Endothelial cell of umbilical vein (primary cell): Measurements from ENCODE around the gene TTC21A. TPM values are rescaled to one million over a fixed set of nuclear protein-coding genes. Genes with fewer than 3 reads are reported as not detected.
A peak's percentile ranks its signal among the peaks of the same experiment; 100 is the strongest.

Experiments used
- BruUV-seq: library from RNA; stranded (reverse); fragments of 400-500 nt; replicated peaks from 2 replicates; lab custom pipeline; 2021; lab: Mats Ljungman, UMichigan
- CTCF ChIA-PET: fragments of 300-600, 350-600 bp; sonication (Branson Sonifier 250); formaldehyde crosslinking; loops from one replicate; lab custom pipeline; 2021; ENCODE audit warnings: antibody characterized with exemption, inconsistent platforms; lab: Charles Lee
- POLR2A ChIA-PET: fragments of 300-600, 350-600 bp; sonication (Branson Sonifier 250); formaldehyde crosslinking; loops from one replicate; lab custom pipeline; 2021; ENCODE audit warnings: antibody characterized with exemption, inconsistent platforms; lab: Charles Lee
- DNase-seq: peaks from one replicate; pipeline ENCODE4 v3.0.0-alpha.2; 2011; ENCODE audit warnings: low read depth, low spot score
- FAIRE-seq: peaks from 2 replicates; lab custom pipeline; 2011; peaks lifted over from hg19 to GRCh38; lab: Jason Lieb, UNC
- H2AFZ ChIP-seq: 2 replicates; pipeline ENCODE4 v1.6.0; 2012; ENCODE audit warnings: low read depth, low read length, control low read depth, inconsistent platforms
- H3K27ac ChIP-seq: 2 replicates; pipeline ENCODE4 v1.5.1; 2011; ENCODE audit warnings: low read depth, mild to moderate bottlenecking, control low read depth, low read length, moderate library complexity; ENCODE audit not compliant: insufficient read depth
- H3K27me3 ChIP-seq, 2 experiments: 2 replicates each; pipeline versions ENCODE4 v1.6.0 to v1.6.1; 2011; ENCODE audit warnings: low read length in 2 of 2, mixed read lengths in 1 of 2; ENCODE audit not compliant: control insufficient read depth in 2 of 2, insufficient read depth in 2 of 2
- H3K36me3 ChIP-seq, 2 experiments: 2 replicates in 1 of 2; 3 replicates in 1 of 2; pipeline ENCODE4 v1.5.1; 2011; ENCODE audit warnings: low read length in 2 of 2, mild to moderate bottlenecking in 1 of 2, moderate library complexity in 1 of 2; ENCODE audit not compliant: control insufficient read depth in 2 of 2, insufficient read depth in 2 of 2; ENCODE audit errors: extremely low read depth in 1 of 2
- H3K4me1 ChIP-seq: 3 replicates; pipeline ENCODE4 v1.5.1; 2011; ENCODE audit warnings: mild to moderate bottlenecking, low read length; ENCODE audit not compliant: control insufficient read depth, insufficient read depth; ENCODE audit errors: extremely low read depth
- H3K4me2 ChIP-seq: 2 replicates; pipeline ENCODE4 v1.6.1; 2011; ENCODE audit warnings: low read length, control low read depth, mixed read lengths; ENCODE audit not compliant: insufficient read depth
- H3K4me3 ChIP-seq, 3 experiments: fragments of 200-600 bp in 1 of 3; sonication (generic), shearing (Covaris generic) in 1 of 3; replicated peaks in 1 of 3; 2 replicates each; pipeline ENCODE4 v1.5.1; 2011 to 2016; ENCODE audit warnings: control low read depth in 3 of 3, low read length in 3 of 3, mild to moderate bottlenecking in 2 of 3, inconsistent platforms in 1 of 3, low read depth in 1 of 3, moderate library complexity in 1 of 3; ENCODE audit not compliant: insufficient read depth in 1 of 3
- H3K79me2 ChIP-seq: 2 replicates; pipeline ENCODE4 v1.6.0; 2012; ENCODE audit warnings: low read length, inconsistent platforms; ENCODE audit not compliant: control insufficient read depth, insufficient read depth
- H3K9ac ChIP-seq: replicated peaks from 2 replicates; pipeline ENCODE3; 2011; ENCODE audit warnings: low read length, control low read depth; ENCODE audit not compliant: insufficient read depth; ENCODE audit errors: extremely low read depth
- H3K9me1 ChIP-seq: replicated peaks from 3 replicates; pipeline ENCODE4 v1.6.0; 2011; ENCODE audit warnings: mild to moderate bottlenecking, low read length; ENCODE audit not compliant: control insufficient read depth, insufficient read depth; ENCODE audit errors: extremely low read depth
- H3K9me3 ChIP-seq: replicated peaks from 2 replicates; pipeline ENCODE4 v1.5.1; 2012; ENCODE audit warnings: low read length, inconsistent platforms; ENCODE audit not compliant: control insufficient read depth, insufficient read depth
- H4K20me1 ChIP-seq: replicated peaks from 2 replicates; pipeline ENCODE3; 2011; ENCODE audit warnings: mild to moderate bottlenecking, low read length; ENCODE audit not compliant: control insufficient read depth, insufficient read depth; ENCODE audit errors: extremely low read depth
- EZH2 ChIP-seq: IDR thresholded peaks from 2 replicates; pipeline ENCODE4 v1.6.1; 2012; ENCODE audit warnings: borderline replicate concordance, low read depth, mild to moderate bottlenecking, moderate library complexity, low read length, inconsistent platforms; ENCODE audit not compliant: severe bottlenecking
- FOS ChIP-seq: IDR thresholded peaks from 2 replicates; pipeline ENCODE4 v1.6.1; 2011; ENCODE audit warnings: mild to moderate bottlenecking, low read length, moderate library complexity, borderline replicate concordance; ENCODE audit not compliant: insufficient read depth
- GATA2 ChIP-seq: IDR thresholded peaks from 2 replicates; pipeline ENCODE4 v1.7.0; 2011; ENCODE audit warnings: low read depth, mild to moderate bottlenecking, moderate library complexity, mixed read lengths, low read length; ENCODE audit not compliant: insufficient read length, insufficient read depth
- JUN ChIP-seq: IDR thresholded peaks from 2 replicates; pipeline ENCODE4 v1.6.1; 2011; ENCODE audit warnings: borderline replicate concordance, low read depth; ENCODE audit not compliant: insufficient read length, insufficient read depth
- MYC ChIP-seq: IDR thresholded peaks from one replicate; pipeline ENCODE4 v1.6.1; 2011; ENCODE audit warnings: mild to moderate bottlenecking, low read depth, low read length
- POLR2A ChIP-seq: IDR thresholded peaks from 2 replicates; pipeline ENCODE4 v1.6.1; 2012; ENCODE audit warnings: low read depth, mild to moderate bottlenecking, control low read depth, low read length
- POLR2AphosphoS5 ChIP-seq: IDR thresholded peaks from 2 replicates; pipeline ENCODE4 v1.6.1; 2012; ENCODE audit warnings: low read depth, mild to moderate bottlenecking, control low read depth, low read length, moderate library complexity; ENCODE audit not compliant: insufficient read depth
- dilution Hi-C: fragments of 300-500 bp; cut with MboI; formaldehyde crosslinking; loops from one replicate; pipeline ENCODE4 v1.15.0; 2019; ENCODE audit warnings: low sequenced_read_pairs; ENCODE audit not compliant: extremely low pct_ligation_motif_present
- intact Hi-C: fragments of 100-400 bp; cut with micrococcal nuclease; formaldehyde crosslinking; loops from one replicate; pipeline ENCODE4 v1.10.0; 2022
- polyA plus RNA-seq, 4 experiments: library from polyadenylated mRNA; depleted of rRNA in 3 of 4; stranded (reverse) in 3 of 4; unstranded in 1 of 4; fragments of >200 nt; gene quantifications; 2 replicates each; pipeline versions ENCODE4 v1.2.1 to v1.2.3, GENCODE V29; 2011 to 2012; ENCODE audit warnings: missing spikeins in 1 of 4
- total RNA-seq: library from RNA; stranded (reverse); gene quantifications from 2 replicates; pipeline ENCODE4 v1.2.3, GENCODE V29; 2021
- TF ChIP-seq, protein P1 (sequence below), 2 donors: IDR thresholded peaks; 1 replicate in 1 of 2; 2 replicates in 1 of 2; pipeline ENCODE4 v1.5.1; 2011; ENCODE audit warnings: low read length in 2 of 2, mild to moderate bottlenecking in 2 of 2, moderate library complexity in 2 of 2, control low read depth in 1 of 2, inconsistent platforms in 1 of 2, low read depth in 1 of 2; ENCODE audit not compliant: insufficient read depth in 1 of 2; ENCODE audit errors: extremely low read depth in 1 of 2
- TF ChIP-seq, protein P2 (sequence below): IDR thresholded peaks from 2 replicates; pipeline ENCODE4 v1.6.1; 2011; ENCODE audit not compliant: insufficient read depth, insufficient read length

Gene TTC21A
- total and polyA plus RNA-seq, 2 donors (not counting 3 experiments of a cell fraction or from before 2014, with no cell fraction given), result 4.7 to 7.8 TPM

DNA sequence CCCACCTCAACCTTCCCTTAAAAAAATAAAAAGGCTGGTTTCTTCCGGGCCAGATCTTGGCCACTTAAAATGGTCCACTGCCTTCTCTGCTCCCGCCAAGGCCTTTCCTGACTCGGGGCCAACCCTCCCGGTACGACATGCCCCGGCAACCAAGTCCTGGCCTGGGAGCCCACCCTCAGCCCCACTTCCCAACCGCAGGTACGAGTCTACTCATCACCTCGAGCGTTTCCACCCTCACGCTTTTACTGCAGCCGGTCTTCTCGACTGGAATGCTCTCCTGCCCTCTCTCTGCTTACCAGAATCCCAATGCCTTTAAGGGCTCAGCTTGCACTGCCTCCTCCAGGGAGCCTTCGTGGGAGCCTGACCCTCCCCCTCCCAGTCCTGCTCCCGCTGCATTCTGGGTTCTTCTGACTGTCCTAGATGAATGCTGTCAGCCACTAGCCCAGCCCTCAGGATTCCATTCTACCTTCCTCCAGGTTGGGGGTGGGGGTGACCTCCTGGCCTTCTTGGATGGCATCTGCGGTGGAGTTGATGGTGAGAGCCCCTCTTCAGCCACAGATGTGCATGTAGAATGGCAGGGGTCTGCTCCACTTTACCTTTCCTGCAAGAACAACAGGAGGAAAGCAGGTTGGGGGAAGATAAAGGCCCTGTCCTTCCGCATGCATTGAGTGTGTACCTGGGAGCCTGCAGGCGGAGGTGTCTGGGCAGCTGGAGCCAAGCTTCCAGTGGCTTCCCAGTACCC lies 47.0 kb downstream of the TTC21A start:
- H3K9me1 ChIP-seq, result no peaks in the 10 kb centered on the region
- H2AFZ ChIP-seq, result no peak overlapping the region
- ChIA-PET CTCF (no interaction called here), POLR2A (no interaction called here)
- DNase-seq (no peak), FAIRE-seq (no peak)
- H3K27me3 ChIP-seq, result no peaks in the 10 kb centered on the region
- no peak overlapping the region for H3K9ac ChIP-seq
- no peaks in the 10 kb centered on the region for H3K36me3 ChIP-seq
- no peaks in the 10 kb centered on the region for H3K9me3 ChIP-seq
- BruUV-seq, result TSS peak; percentile 16
- H3K27ac ChIP-seq, result no peak overlapping the region
- peaks cover 27% of the 10 kb centered on the region for H3K4me1 ChIP-seq
- H3K4me3 ChIP-seq, result no peak overlapping the region
- no peaks in the 10 kb centered on the region for H4K20me1 ChIP-seq
- no peak overlapping the region for H3K4me2 ChIP-seq
- intact Hi-C loops, result no loop called here
- no peak for TF ChIP-seq FOS
- no peak for TF ChIP-seq MYC
- no peak for TF ChIP-seq JUN
- no peak for TF ChIP-seq POLR2AphosphoS5
- no peak for TF ChIP-seq POLR2A
- no peak for TF ChIP-seq EZH2
- no peak for TF ChIP-seq GATA2
- TF ChIP-seq, protein P1, sequence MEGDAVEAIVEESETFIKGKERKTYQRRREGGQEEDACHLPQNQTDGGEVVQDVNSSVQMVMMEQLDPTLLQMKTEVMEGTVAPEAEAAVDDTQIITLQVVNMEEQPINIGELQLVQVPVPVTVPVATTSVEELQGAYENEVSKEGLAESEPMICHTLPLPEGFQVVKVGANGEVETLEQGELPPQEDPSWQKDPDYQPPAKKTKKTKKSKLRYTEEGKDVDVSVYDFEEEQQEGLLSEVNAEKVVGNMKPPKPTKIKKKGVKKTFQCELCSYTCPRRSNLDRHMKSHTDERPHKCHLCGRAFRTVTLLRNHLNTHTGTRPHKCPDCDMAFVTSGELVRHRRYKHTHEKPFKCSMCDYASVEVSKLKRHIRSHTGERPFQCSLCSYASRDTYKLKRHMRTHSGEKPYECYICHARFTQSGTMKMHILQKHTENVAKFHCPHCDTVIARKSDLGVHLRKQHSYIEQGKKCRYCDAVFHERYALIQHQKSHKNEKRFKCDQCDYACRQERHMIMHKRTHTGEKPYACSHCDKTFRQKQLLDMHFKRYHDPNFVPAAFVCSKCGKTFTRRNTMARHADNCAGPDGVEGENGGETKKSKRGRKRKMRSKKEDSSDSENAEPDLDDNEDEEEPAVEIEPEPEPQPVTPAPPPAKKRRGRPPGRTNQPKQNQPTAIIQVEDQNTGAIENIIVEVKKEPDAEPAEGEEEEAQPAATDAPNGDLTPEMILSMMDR (IDR thresholded peaks at IDR 0.05; ENCODE audit: extremely low read depth in 1 of 2, insufficient read depth in 1 of 2, low read depth in 1 of 2, low read length in 2 of 2), result no peak
- TF ChIP-seq, protein P2, sequence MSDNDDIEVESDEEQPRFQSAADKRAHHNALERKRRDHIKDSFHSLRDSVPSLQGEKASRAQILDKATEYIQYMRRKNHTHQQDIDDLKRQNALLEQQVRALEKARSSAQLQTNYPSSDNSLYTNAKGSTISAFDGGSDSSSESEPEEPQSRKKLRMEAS, result no peak
- dilution Hi-C loops, result no loop called here
- peaks cover 32% of the 10 kb centered on the region for H3K79me2 ChIP-seq
